ENCODE results near the gene CCL4L2. TPM values are rescaled to one million over a fixed set of nuclear protein-coding genes. Genes with fewer than 3 reads are reported as not detected.

Gene CCL4L2
- total and polyA plus RNA-seq, 2 of the 8 experiments (the other 6 are each of a cell fraction or from before 2014, with no cell fraction given): not detected

GRCh38 chr17:36196131-36196486, 14.8 kb upstream of the CCL4L2 start:
- no peak overlapping the region for H4K5ac ChIP-seq (ENCODE audit: insufficient read length, low read depth, low read length)
- no peaks in the 10 kb centered on the region for H3K9me3 ChIP-seq (ENCODE audit: insufficient read depth in 2 of 2, low read depth in 1 of 2, low read length in 1 of 2)
- no peak overlapping the region for H3K27ac ChIP-seq (ENCODE audit: low read depth, low read length)
- no peaks in the 10 kb centered on the region for H3K79me1 ChIP-seq (ENCODE audit: low read depth, low read length)
- no peak overlapping the region for H2BK12ac ChIP-seq (ENCODE audit: low read depth, low read length)
- whole genome bisulfite sequencing, 2 experiments (ENCODE audit: extremely low coverage in 1 of 2, insufficient coverage in 1 of 2, insufficient read length in 1 of 2, insufficient replicate concordance in 2 of 2, low coverage in 1 of 2, low lambda C conversion rate in 2 of 2, missing lambda C conversion rate in 1 of 2): 90% methylated on average over 3 of the region's 3 CpGs; no CpG with 5 or more reads in 1 of the 2 experiments
- DNase-seq (ENCODE audit: low read depth in 1 of 2, low spot score in 2 of 2) (no peak), FAIRE-seq (no peak)
- ChIA-PET CTCF (ENCODE audit: partially characterized antibody) (interaction anchor here (1.1 to 1.9 kb wide), 3 partner anchors 9 to 13 kb away, joined by 4 to 13 read pairs (median 8); no protein-coding TSS in a partner anchor), POLR2A (ENCODE audit: partially characterized antibody) (no interaction called here)
- H2AFZ ChIP-seq (ENCODE audit: low read length): no peak overlapping the region
- no peak overlapping the region for H3K23ac ChIP-seq (ENCODE audit: insufficient read length)
- H3K79me2 ChIP-seq (ENCODE audit: control insufficient read depth in 1 of 2, insufficient read depth in 2 of 2, low read length in 2 of 2): no peaks in the 10 kb centered on the region
- H3K4ac ChIP-seq (replicated peaks; ENCODE audit: insufficient read length, low read depth, low read length): no peak overlapping the region
- H4K91ac ChIP-seq (replicated peaks; ENCODE audit: insufficient read length, low read length): no peak overlapping the region
- no peak overlapping the region for H2BK5ac ChIP-seq (ENCODE audit: low read depth, low read length)
- no peak for TF ChIP-seq SP2 (IDR thresholded peaks at IDR 0.05; ENCODE audit: low read length)
- no peak for TF ChIP-seq SIN3A (conservative IDR thresholded peaks at IDR 0.05 in 1 of 2, IDR thresholded peaks at IDR 0.05 in 1 of 2; ENCODE audit: low read depth in 1 of 2, low read length in 2 of 2)
- no peak for TF ChIP-seq PHF8 (conservative IDR thresholded peaks at IDR 0.05; ENCODE audit: low read depth, low read length)
- TF ChIP-seq BRCA1 (IDR thresholded peaks at IDR 0.05; ENCODE audit: low read depth, low read length): no peak
- no peak for TF ChIP-seq TEAD4 (IDR thresholded peaks at IDR 0.05; ENCODE audit: low read depth, low read length)
- no peak for TF ChIP-seq YY1 (IDR thresholded peaks at IDR 0.05; ENCODE audit: low read depth, low read length)
- no peak for TF ChIP-seq ATF3 (IDR thresholded peaks at IDR 0.05; ENCODE audit: insufficient read depth, low read depth, low read length)
- TF ChIP-seq CBX8 (IDR thresholded peaks at IDR 0.05; ENCODE audit: borderline replicate concordance, low read depth, low read length): no peak
- no peak for TF ChIP-seq SP4 (IDR thresholded peaks at IDR 0.05; ENCODE audit: low read length)
- no peak overlapping the region for H4K8ac ChIP-seq (ENCODE audit: extremely low read depth, insufficient read depth, low read length)
- no peak overlapping the region for H2BK120ac ChIP-seq (replicated peaks; ENCODE audit: low read depth, low read length)
- no peaks in the 10 kb centered on the region for H3K23me2 ChIP-seq (ENCODE audit: low read depth, low read length)
- H2AK5ac ChIP-seq (ENCODE audit: low read depth, low read length): no peak overlapping the region
- no peak overlapping the region for H3K4me3 ChIP-seq (ENCODE audit: extremely low read depth in 1 of 4, insufficient read depth in 2 of 4, low read depth in 3 of 4, low read length in 4 of 4)
- H3K9ac ChIP-seq (replicated peaks in 1 of 4; ENCODE audit: extremely low read depth in 1 of 4, low read depth in 3 of 4, low read length in 3 of 4): no peak overlapping the region
- H3K4me1 ChIP-seq (replicated peaks in 1 of 4; ENCODE audit: control insufficient read depth in 3 of 4, insufficient read depth in 4 of 4, low read length in 3 of 4): peaks cover 0 to 5% (median 2%) of the 10 kb centered on the region in 4 experiments; a peak in 2 of 7 replicates
- H4K20me1 ChIP-seq (replicated peaks in 1 of 2; ENCODE audit: control insufficient read depth in 1 of 2, insufficient read depth in 2 of 2, low read length in 2 of 2): no peaks in the 10 kb centered on the region
- H2BK15ac ChIP-seq (ENCODE audit: low read length): no peak overlapping the region
- H3K18ac ChIP-seq (ENCODE audit: extremely low read depth, low read length): no peak overlapping the region
- H3K4me2 ChIP-seq (ENCODE audit: insufficient read depth in 1 of 2, low read depth in 2 of 2, low read length in 2 of 2): no peak overlapping the region
- peaks cover 0 to 3% (median 2%) of the 10 kb centered on the region in 4 experiments; a peak in 4 of 7 replicates for H3K27me3 ChIP-seq (replicated peaks in 1 of 4; ENCODE audit: control insufficient read depth in 3 of 4, extremely low read depth in 1 of 4, insufficient read depth in 3 of 4, low read length in 3 of 4)
- H3K14ac ChIP-seq (ENCODE audit: insufficient read length): no peak overlapping the region
- no peak overlapping the region for H2BK20ac ChIP-seq (ENCODE audit: low read length)
- no peaks in the 10 kb centered on the region for H3K36me3 ChIP-seq (ENCODE audit: control insufficient read depth in 2 of 4, insufficient read depth in 4 of 4, low read length in 3 of 4)
- no peak overlapping the region for H3K56ac ChIP-seq (replicated peaks; ENCODE audit: insufficient read length, low read depth, low read length)

All from H1 (cell line).